Coronary artery (tissue), 2 donors: ENCODE measurements around the gene SMCO4.

ENCODE experiments used
- DNase-seq: peaks from one replicate; pipeline ENCODE4 v3.0.0-alpha.2; 2017; ENCODE audit warnings: low spot score
- H3K27ac ChIP-seq, 2 donors: fragments of 200-600 bp; sonication (generic); one replicate each; pipeline ENCODE4 v1.5.1; 2016 to 2019
- H3K4me3 ChIP-seq: fragments of 200-600 bp; sonication (generic); 2 replicates; pipeline ENCODE4 v1.5.1; 2016; ENCODE audit warnings: mild to moderate bottlenecking, moderate library complexity
- CTCF ChIP-seq: fragments of 200-600 bp; sonication (generic); IDR thresholded peaks from one replicate; pipeline ENCODE4 v1.5.1; 2019; ENCODE audit warnings: antibody characterized with exemption

The SMCO4 gene

GRCh38 chr11:93514712-93515111, 28.5 kb downstream of the SMCO4 start:
- no peak for TF ChIP-seq CTCF
- no peak for DNase-seq
- Histone ChIP-seq H3K4me3 (no peak overlapping the region), H3K27ac (no peak overlapping the region)

GRCh38 chr11:93513772-93514171, 29.4 kb downstream of the SMCO4 start:
- DNase-seq, result no peak
- Histone ChIP-seq H3K27ac (no peak overlapping the region), H3K4me3 (no peak overlapping the region)
- TF ChIP-seq CTCF, result no peak

GRCh38 chr11:93512949-93513667, 30.1 kb downstream of the SMCO4 start:
- no peak for TF ChIP-seq CTCF
- Histone ChIP-seq H3K4me3 (no peak overlapping the region), H3K27ac (no peak overlapping the region)
- no peak for DNase-seq

GRCh38 chr11:93512073-93512475, 31.1 kb downstream of the SMCO4 start:
- Histone ChIP-seq H3K27ac (no peak overlapping the region), H3K4me3 (no peak overlapping the region)
- DNase-seq, result no peak
- TF ChIP-seq CTCF, result no peak

GRCh38 chr11:93510196-93510873, 32.9 kb downstream of the SMCO4 start:
- Histone ChIP-seq H3K4me3 (no peak overlapping the region), H3K27ac (no peak overlapping the region)
- TF ChIP-seq CTCF, result no peak
- no peak for DNase-seq

- DNase-seq, result no peak
- no peak overlapping the region for H3K27ac ChIP-seq
- no peak for TF ChIP-seq CTCF
- H3K4me3 ChIP-seq, result no peak overlapping the region
These were observed 35.7 kb downstream of the SMCO4 start for GRCh38 chr11:93507517-93507916.

GRCh38 chr11:93505703-93506102, 37.5 kb downstream of the SMCO4 start:
- Histone ChIP-seq H3K27ac (no peak overlapping the region), H3K4me3 (no peak overlapping the region)
- DNase-seq, result no peak
- TF ChIP-seq CTCF, result no peak
